Activated CD4-positive, alpha-beta T cell treated with anti-CD3 and anti-CD28 coated beads, Interleukin-2, Interleukin-6, amounts not matched to agents 100 ng/mL and 50 ng/mL, durations not matched to agents 16 hours and 8 hours (primary cell): ENCODE data around the gene CALR3.
"Not testable (repeated sequence)": the region's sequence is repeated elsewhere in the genome, so short reads cannot be mapped to it uniquely, and the experiment has no call there.

Experiments used
- DNase-seq: peaks from one replicate; pipeline ENCODE4 v3.0.0-alpha.2; 2020

CALR3 gene

DNA sequence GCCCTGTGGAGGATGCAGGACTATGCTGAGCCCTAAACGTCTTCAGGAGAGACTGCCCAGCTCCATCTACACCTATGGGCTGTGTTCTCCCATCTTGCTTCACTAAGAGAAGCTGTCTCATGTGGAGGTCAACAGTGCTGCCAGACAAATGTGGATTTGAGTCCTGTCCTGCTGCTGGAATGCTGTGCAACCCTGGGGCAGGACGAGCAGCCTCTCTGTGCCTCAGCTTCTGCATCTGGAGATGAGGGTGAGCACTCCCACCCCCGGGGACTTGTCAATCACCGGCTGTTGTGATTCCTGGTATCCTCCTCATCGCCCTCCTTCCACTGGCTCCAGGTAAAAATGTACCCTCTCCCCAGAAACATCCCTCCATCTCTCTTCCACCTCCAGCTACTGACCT lies 40.5 kb downstream of the CALR3 start:
- DNase-seq = no peak

DNA sequence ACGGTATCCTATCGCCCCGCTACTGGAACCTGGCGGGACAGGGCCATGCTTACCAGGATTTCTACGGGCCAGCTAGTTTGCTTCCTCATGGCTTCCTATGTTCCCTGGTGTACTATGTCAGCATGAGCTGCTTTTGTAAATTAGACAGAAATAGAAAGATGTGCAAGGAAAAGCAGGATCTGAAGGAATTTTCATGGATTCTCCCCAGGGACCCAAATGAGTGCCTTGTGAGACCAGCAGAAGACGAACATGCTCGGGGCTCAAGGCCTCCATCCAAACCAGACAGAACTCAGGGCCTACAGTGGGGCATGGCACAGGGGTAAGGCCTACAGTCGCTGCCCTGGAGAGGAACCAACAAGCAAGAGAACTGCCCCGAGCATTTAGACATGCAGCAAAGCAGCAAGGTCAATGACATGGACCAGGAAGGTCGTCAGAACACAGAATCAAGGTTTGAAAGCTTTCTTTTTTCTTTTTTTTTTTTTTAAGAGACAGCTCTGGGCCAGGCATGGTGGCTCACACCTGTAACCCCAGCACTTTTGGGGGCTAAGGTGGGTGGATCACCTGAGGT lies 41.5 kb downstream of the CALR3 start:
- DNase-seq = no peak

DNA sequence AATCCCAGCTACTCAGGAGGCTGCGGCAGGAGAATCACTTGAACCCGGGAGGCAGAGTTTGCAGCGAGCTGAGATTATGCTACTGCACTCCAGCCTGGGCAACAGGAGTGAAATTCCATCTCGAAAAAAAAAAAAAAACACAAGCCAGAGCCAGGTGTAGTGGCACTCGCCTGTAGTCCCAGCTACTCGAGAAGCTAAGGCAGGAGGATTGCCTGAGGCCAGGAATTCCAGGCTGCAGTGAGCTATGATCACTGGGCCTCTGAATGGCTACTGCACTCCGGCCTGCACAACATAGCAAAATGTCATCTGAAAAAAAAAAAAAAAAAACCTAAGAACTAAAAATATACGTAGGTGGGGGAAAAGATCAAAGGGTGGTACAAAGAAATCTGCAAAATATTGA lies 43.6 kb downstream of the CALR3 start:
- no peak for DNase-seq

DNA sequence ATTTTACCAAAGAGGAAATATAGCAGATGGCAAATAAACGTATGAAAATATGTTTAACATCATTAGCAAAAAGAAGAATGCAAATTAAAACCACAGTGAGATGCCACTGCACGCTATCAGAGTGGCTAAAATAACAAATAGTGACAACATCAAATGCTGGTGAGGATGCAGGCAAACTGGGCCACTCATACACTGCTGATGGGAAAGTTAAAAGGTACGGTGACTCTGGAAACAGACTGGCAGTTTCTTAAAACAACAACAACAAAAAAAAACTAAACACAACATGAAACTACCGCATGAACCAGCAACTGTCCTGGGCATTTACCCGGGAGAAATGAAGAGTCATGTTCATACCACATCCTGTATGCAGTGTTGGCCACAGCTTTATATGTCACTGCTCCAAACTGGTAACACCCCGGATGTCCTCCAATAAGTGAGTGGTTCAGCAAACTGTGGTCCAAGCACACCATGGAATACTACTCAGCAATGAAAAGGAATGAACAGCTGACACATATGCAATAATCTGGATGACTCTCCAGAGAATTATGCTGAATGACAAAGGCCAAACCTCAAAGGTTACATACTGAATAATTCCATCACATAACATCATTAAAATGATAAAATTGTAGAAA lies 46.5 kb downstream of the CALR3 start:
- peak; percentile 82 for DNase-seq

DNA sequence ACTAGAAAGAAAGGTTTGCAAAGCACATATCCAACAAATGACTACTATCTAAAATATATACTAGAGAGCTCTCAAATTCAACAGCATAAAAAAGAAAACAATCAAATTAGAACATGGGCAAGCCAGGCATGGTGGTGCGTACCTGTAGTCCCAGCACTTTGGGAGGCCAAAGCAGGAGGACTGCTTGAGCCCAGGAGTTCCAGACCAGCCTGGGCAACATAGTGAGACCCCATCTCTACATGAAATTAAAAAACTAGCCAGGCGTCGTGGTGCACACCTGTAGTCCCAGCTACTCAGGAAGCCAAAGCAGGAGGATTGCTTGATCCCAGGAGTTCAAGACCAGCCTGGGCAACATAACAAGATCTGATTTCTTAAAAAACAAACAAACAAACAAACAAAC lies 47.1 kb downstream of the CALR3 start:
- not testable (repeated sequence) for DNase-seq

DNA sequence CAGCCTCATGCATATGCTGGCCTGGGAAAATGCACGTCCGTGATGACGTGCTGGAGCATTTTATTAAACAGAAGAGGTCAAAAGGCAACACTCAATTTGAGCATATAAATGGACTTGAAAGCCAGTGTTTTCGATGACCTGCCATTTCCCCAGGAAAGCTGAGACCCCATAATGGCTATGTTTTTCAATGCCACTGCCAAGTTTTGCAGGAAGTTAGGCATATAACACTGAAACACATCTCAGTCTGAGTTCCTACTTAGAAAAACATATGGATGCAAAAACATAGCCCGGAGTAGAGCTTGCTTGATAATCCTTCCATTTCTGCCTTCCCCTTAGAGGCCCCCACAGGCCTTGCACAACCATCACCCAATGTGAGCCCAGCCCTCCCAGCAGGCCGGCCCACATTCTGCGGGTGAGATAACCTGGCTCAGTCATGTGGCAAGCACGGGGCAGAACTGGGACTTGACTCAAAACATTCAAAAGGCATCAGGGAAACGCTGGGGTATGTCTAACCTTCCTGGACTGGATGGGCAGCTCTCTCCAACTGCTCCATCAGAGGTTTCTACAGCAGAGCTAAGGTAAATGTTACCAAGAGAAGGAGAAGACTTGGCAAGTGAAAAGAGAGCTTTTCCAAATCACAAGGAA lies 49.1 kb downstream of the CALR3 start:
- DNase-seq = peak; percentile 75

DNA sequence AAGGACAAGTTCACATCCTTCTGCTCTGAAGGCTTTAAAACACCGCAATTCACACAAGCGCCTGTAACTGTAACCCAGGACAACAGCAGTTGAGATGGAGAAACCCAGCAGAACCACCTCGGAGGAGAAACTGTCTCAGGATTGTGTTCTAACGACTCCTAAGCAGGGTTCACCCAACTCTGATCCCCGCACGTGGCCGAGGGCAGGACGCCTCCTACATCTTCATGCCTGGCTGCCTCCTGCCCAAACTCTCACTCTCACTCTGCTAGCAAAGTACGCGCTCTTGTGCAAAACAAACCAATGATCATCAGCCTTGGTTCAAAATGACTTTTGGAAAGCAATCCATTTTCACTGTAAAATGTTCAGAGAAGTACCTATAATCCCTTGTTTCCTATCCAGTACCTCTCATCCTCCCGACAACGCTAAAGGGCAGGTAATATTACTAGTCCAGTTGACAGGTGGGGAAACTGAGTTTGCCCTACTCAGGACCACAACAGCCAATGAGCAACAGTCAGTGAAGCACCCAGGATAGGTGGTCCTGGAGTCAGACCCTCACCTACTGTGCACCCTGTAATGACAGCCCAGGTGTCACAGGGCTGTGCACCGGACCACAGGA lies 49.8 kb downstream of the CALR3 start:
- no peak for DNase-seq

DNA sequence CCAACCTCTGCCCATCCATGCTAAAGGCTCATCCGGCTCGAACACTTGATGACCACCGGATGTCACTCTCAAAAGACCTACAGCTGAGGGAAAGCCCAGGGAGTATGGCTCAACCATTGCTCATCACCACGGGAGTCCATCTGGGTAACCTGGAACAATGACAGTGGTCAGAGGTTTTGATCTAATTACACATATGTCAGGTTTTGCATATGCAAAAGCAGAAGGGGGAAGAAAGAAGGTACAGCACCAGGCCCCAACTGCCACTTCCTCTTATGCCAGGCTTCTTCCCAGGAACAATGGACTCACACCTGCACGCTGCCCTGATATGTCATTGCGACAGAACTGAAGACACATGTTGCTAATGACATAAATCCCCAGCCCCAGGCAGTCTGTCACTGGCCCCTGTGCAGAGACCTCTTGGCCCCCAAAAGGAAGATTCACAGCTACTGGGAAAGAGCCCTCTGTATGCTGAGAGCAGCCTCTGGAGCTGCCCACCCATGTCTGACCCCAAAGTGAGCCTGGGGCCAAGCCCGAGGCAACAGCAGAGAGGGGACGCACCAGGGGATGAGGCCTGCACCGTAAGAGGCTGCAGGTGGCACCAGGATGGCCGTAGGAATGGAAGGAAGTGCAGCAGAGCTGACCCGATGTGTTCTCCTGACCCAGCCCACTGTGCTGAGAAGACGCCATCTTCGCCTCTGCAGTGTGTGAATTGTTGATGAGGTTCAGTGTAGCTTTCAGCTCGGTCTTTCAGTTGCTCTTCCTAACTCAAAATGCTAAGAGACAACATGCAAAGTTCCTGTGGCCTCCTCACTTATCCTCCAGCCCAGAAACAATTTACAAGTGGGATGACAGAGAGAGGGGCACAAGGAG lies 50.5 kb downstream of the CALR3 start:
- no peak for DNase-seq

DNA sequence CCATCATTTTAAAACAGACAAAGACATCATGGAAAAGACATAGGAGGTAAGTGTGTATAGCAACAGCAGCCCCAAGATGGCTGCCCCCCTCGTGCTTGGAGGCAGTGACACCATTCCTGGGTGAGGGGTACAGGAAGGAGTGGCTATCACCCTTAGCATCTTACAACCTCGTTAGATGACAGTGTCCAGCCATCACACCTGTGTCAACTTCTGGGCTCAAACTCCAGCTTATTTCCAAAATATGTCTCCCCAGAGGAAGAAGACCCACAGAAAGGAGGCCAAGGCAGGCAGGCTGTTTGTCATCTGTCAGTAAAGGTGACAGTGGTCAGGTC lies 51.7 kb downstream of the CALR3 start:
- DNase-seq = no peak

DNA sequence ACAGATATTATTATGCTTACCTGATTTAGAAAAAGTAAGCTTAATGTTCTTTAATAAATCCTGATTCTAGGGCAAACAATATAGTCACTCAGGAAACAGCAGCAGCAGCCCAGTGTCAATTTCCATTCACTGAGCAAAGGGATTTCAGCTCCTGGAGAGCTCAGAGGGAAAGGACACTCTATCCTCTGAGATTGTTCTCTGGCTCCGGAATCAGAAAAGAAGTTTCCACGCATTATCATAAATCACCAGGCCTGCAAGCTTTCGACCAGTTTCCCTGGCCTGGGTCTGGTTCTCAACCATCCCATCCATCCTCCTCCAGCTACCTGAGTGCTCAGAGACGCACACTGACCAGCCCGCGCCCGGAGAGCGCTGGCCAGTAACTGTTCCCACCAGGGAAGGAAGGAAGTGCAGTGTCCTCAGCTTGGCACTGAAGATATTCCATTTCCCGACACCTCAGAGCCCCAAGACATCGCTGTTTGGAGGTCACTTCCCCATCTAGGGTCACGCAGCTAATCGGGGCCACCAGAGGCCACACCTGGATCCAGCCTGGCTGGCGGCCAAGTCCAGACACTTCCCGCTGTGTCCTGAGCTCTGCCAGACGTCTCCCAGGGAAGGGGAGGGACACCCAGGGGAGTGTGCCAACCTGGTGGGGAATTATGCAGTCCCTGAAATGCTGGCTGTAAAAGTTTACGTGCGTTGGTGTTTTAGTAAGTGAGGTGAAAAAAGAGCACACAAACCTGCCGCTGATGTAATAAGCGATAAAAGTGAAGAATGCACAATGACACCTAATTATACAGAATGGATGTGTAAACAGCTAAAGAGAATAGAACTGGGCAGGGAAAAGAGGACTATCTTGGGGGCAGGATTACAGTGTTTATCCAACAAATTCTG lies 53.3 kb downstream of the CALR3 start:
- no peak for DNase-seq

DNA sequence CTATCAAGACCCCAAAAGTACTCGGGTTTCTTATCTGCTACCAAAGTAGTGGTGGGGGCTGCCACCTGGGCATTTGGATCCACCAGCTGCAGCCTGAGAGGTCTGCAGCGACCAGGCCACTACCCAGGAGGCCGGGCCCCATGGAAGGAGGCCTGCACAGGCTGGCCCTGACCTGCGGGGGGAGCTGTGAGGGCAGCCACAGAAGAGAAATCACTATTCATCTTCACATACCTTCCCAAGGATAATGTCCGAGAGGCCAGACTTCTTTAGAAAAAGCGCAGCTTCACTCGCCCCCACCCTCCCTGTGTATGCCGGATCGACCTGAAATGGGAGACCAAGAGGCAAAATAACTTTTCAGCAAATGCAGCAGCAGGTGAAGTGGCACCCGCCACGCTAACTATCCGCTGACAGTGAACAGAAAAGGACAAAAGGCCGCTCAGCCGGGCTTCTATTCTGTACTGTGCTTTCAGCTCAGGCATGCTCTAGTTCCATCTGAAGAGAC lies 54.3 kb downstream of the CALR3 start:
- DNase-seq = no peak

DNA sequence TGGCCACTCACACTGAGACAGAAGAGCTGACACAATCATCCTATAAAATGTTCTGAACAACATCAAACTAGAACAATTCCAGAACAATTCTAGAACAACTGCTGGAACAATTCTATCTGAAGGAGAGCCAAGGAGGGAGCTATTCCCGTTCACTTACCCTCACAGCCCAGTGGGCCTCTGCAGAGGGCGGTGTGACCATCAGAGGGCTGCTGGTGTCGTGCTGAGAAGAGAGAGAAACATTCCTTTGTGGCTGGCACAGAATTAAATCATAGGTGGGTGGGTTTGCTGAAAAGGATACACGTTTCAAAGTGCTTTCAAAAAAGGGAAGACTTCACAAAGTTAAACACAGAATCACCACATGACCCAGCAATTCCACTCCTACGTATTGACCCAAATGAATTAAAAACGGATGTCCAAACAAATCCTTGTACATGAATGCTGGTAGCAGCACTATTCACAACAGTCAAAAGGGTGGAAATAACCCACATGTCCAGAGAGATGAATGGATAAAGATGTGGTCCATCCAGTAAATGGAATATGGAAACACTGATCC lies 59.1 kb downstream of the CALR3 start:
- no peak for DNase-seq

DNA sequence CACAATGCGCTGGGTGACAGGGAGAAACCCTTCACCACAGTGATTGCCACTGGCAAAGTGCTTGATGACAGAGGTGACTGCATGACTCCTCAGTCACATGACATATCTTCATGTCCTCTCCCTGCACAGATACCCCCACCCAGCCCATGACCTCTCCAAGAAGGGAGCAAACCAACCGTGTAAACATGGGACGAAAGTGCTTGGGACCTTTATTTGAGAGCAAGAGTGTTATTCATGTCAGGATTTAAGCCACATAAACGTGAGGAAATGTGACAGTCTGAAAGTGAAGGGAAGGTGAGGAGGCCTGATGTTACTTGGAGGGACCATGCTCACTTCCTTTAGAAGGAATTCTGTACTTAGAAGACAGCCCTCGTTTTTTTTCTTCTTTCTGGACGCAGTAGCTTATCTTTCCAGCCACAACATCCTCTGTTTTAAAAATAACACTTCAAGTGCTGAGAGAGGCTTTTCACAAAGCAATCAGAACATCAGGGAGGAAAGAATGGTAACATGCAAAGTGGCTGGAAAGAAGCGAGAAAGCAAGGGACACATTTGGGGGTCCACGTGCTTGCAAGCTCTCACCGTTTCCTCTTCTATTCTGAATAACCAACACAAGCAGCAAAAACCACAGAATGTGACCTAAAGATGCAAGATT lies 59.8 kb downstream of the CALR3 start:
- DNase-seq = no peak

DNA sequence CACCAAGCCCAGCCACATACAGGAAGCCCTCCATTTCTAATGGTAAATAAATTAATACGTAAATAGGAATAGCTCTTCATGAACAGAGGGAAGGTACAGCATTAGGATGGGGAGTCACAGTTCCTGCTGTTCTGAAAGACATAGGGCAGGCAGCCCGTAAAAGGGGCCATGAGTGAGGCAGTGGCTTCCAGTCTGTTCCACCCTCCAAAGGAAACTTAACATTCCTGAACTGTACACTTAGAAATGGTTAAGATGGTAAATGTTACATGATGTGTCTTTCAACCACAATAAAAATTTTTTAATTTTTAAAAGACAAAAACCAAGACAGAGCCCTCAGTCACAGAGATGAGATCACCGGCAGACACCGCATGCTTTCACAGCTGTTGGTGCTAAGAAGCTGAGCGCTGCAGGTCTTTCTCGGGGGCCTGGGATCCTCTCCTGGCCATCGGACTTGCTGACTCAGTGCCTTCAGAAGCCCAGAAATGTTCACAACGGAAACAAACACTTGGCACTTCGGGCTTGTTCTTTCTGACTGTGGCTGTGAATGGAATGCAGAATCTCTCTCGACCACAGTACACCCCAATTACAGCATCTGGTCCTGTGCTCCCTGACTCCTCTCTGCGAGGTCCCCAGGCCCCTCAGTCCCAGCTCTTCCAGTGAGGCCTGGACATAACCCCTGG lies 60.6 kb downstream of the CALR3 start:
- DNase-seq = no peak

DNA sequence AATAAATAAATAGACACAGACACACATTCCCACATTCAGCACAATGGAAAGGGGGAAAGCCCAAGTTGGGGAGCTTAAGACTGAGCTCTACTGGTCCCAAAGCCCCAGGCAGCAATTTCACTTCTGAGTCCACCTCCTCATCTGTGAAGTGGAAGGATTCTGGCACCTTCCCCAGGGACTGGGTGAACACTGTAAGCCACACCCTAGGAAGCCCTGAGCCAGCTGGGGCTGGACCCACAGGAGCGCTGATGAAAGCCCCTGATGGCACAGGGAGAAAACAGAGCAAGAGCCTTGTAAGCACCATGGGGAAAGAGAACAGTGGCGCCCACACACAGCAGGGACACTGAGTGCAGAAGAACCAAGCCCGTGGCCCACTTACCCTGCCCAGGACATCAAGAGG lies 62.0 kb downstream of the CALR3 start:
- DNase-seq = no peak

DNA sequence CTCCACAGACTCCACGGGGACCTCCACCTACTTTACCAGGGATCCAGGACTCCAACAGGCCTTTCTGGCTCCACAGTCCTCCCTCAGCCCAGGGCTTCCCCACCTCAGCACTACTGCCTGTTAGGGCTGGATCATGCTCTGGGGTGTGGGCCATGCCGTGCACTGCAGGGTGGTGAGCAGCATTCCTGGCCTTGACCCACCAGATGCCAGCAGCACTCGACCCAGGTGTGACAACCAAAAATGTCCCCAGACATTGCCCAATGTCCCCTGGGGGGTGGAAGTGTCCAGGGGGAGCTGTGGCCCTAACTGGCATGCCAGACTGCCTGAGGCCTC lies 66.2 kb downstream of the CALR3 start:
- no peak for DNase-seq

DNA sequence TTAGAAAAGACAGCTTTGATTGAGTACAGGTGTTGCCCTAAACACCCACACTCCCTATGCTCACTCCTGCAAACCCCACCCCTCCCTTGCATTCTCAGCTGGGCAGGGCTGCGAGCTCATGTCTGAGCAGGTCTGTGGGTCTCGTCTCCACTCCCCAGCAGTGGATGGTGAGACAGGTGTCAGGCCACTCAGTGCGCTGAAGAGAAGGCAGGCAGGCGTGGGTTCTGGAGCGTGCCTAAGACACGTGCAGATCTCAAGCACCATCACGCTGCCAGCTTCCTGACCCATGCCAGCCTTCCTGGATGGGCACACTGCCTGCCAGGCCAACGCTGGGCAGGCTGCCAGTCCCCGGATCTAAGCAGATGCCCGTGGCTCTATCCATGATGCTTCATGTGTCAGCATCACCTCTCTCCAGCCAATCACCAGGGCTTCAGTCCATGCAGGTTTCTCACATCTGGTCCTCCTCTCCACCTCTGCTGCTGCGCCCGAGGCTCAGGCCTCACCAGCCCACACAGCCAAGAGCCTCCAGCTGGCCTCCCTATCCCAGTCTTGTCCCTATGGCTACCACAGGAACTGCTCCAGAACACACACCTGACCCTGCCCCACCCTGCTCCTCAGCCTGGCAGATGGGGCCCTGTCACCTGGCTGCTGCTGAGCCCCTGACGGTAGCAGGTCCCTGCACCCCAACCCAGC lies 66.8 kb downstream of the CALR3 start:
- DNase-seq = no peak
